Ishikawa (cell line): ENCODE measurements around the gene LRRC49.

ENCODE experiments used
- CEBPB ChIP-seq: IDR thresholded peaks from 2 replicates; pipeline ENCODE4 v1.6.1; 2012
- EGR1 ChIP-seq: IDR thresholded peaks from 2 replicates; pipeline ENCODE4 v1.6.1; 2012
- EP300 ChIP-seq: IDR thresholded peaks from 2 replicates; pipeline ENCODE4 v1.6.1; 2012; ENCODE audit warnings: borderline replicate concordance
- FOXM1 ChIP-seq: IDR thresholded peaks from 2 replicates; pipeline ENCODE4 v1.6.1; 2012; ENCODE audit warnings: low read depth, borderline replicate concordance
- NFIC ChIP-seq: IDR thresholded peaks from 2 replicates; pipeline ENCODE4 v1.6.1; 2012
- RAD21 ChIP-seq: IDR thresholded peaks from 2 replicates; pipeline ENCODE4 v1.6.1; 2012; ENCODE audit warnings: low read depth
- REST ChIP-seq: IDR thresholded peaks from 2 replicates; pipeline ENCODE4 v1.6.1; 2012; ENCODE audit warnings: low read depth, mild to moderate bottlenecking
- TCF12 ChIP-seq: IDR thresholded peaks from 2 replicates; pipeline ENCODE4 v1.6.1; 2012; ENCODE audit warnings: low read depth
- ZBTB7A ChIP-seq: IDR thresholded peaks from 2 replicates; pipeline ENCODE4 v1.6.1; 2012; ENCODE audit warnings: low read depth
- TF ChIP-seq, protein P1 (sequence below): IDR thresholded peaks from 2 replicates; pipeline ENCODE4 v1.6.1; 2012
- TF ChIP-seq, protein P2 (sequence below): IDR thresholded peaks from 2 replicates; pipeline ENCODE4 v1.6.1; 2012

DNA sequence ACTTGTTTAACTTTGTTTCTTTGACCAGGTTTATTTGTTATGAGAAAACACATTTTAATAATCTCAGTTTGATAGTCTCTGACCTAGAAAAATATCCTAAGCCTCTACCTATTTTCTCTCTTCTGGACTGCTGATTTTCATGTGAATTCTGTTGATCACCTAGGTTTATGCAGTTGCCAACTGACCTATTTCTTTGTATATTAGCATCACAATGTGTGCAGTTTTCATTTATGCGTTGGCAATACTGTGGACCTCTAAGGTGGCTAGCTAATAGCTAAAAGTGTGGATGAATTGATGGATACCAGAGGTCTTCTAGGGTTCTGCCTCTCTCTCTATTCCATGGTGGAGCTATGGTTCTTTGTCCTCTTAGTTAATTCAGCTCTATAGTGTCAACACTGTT, 72.1 kb downstream of the LRRC49 start:
- TF ChIP-seq FOXM1, result no peak
- TF ChIP-seq, protein P1, sequence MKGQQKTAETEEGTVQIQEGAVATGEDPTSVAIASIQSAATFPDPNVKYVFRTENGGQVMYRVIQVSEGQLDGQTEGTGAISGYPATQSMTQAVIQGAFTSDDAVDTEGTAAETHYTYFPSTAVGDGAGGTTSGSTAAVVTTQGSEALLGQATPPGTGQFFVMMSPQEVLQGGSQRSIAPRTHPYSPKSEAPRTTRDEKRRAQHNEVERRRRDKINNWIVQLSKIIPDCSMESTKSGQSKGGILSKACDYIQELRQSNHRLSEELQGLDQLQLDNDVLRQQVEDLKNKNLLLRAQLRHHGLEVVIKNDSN, result no peak
- TF ChIP-seq, protein P2, sequence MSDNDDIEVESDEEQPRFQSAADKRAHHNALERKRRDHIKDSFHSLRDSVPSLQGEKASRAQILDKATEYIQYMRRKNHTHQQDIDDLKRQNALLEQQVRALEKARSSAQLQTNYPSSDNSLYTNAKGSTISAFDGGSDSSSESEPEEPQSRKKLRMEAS, result no peak
- TF ChIP-seq EGR1, result no peak
- no peak for TF ChIP-seq TCF12
- TF ChIP-seq EP300, result no peak
- TF ChIP-seq REST, result no peak
- TF ChIP-seq CEBPB, result no peak
- TF ChIP-seq ZBTB7A, result no peak
- no peak for TF ChIP-seq RAD21
- no peak for TF ChIP-seq NFIC
